HG03520 (cell line): ENCODE measurements around the gene ANKIB1.
A peak's percentile ranks its signal among the peaks of the same experiment; 100 is the strongest.

Source experiments
- ATAC-seq: cut with Tn5 transposase; IDR thresholded peaks from one replicate; pipeline ENCODE4 v1.9.1; 2021; ENCODE audit warnings: mild to moderate bottlenecking, moderate library complexity; ENCODE audit not compliant: unreplicated experiment

Gene ANKIB1

GRCh38 chr7:92446869-92447344 is 201.1 kb downstream of the ANKIB1 start:
- ATAC-seq = no peak

GRCh38 chr7:92447345-92448204 is 201.8 kb downstream of the ANKIB1 start, which contains the start of gene GATAD1:
Gene GATAD1 (plus strand): TSS chr7:92447482. CDS start chr7:92447730, 248 bp downstream.
- peak; percentile 89 for ATAC-seq

- ATAC-seq = peak; percentile 41
Measured at GRCh38 chr7:92448205-92448747, 202.5 kb downstream of the ANKIB1 start.
